IMR-90 (cell line): ENCODE data around the gene PSME2. TPM values are rescaled to one million over a fixed set of nuclear protein-coding genes. Genes with fewer than 3 reads are reported as not detected.

ENCODE experiments used
- ATAC-seq: fragments of 200-7000 bp; cut with Tn5 transposase; 2 replicates; pipeline ENCODE4 v1.9.1; 2020; ENCODE audit warnings: low read depth, mild to moderate bottlenecking, moderate library complexity
- BruUV-seq: library from RNA; stranded (reverse); fragments of 400-500 nt; replicated peaks from 2 replicates; lab custom pipeline; 2021; lab: Mats Ljungman, UMichigan
- CTCF ChIA-PET: fragments of 300-600 bp; formaldehyde crosslinking; extraction: SDS; loops from one replicate; lab custom pipeline; 2021; ENCODE audit warnings: antibody characterized with exemption; lab: Yijun Ruan, JAX
- POLR2A ChIA-PET: fragments of 300-600 bp; sonication (Branson Sonifier 250); formaldehyde crosslinking; loops from one replicate; lab custom pipeline; 2022; ENCODE audit warnings: antibody characterized with exemption; ENCODE audit not compliant: unreplicated experiment; lab: Charles Lee
- DNase-seq: peaks from one replicate; pipeline ENCODE4 v3.0.0; 2013
- H2AFZ ChIP-seq: replicated peaks from 2 replicates; pipeline ENCODE3; 2013; ENCODE audit warnings: low read length, mild to moderate bottlenecking; ENCODE audit not compliant: poor library complexity
- H2AK5ac ChIP-seq: 2 replicates; pipeline ENCODE4 v1.6.1; 2013; ENCODE audit warnings: low read depth, low read length, inconsistent platforms
- H2AK9ac ChIP-seq: replicated peaks from 2 replicates; pipeline ENCODE3; 2013; ENCODE audit warnings: mild to moderate bottlenecking, low read depth, low read length, moderate library complexity; ENCODE audit not compliant: poor library complexity
- H2BK120ac ChIP-seq: 2 replicates; pipeline ENCODE4 v1.6.1; 2013; ENCODE audit warnings: low read depth, low read length, inconsistent platforms
- H2BK15ac ChIP-seq: 3 replicates; pipeline ENCODE4 v1.6.1; 2013; ENCODE audit warnings: low read depth, low read length, inconsistent platforms
- H2BK20ac ChIP-seq: 2 replicates; pipeline ENCODE4 v1.6.1; 2013; ENCODE audit warnings: low read depth, mild to moderate bottlenecking, inconsistent platforms, low read length, moderate library complexity
- H2BK5ac ChIP-seq: 2 replicates; pipeline ENCODE4 v1.6.1; 2013; ENCODE audit warnings: mild to moderate bottlenecking, low read depth, low read length, inconsistent platforms; ENCODE audit not compliant: poor library complexity, severe bottlenecking
- H3K14ac ChIP-seq: replicated peaks from 2 replicates; pipeline ENCODE4 v1.6.1; 2013; ENCODE audit warnings: low read depth, low read length, inconsistent platforms
- H3K18ac ChIP-seq: 2 replicates; pipeline ENCODE4 v1.6.1; 2013; ENCODE audit warnings: low read depth, low read length, control low read depth
- H3K23ac ChIP-seq: 2 replicates; pipeline ENCODE4 v1.6.1; 2013; ENCODE audit warnings: low read depth, low read length, inconsistent platforms
- H3K27ac ChIP-seq: 2 replicates; pipeline ENCODE4 v1.5.1; 2013; ENCODE audit warnings: mild to moderate bottlenecking, control low read depth, low read length; ENCODE audit not compliant: insufficient read depth
- H3K27me3 ChIP-seq: 2 replicates; pipeline ENCODE4 v1.6.1; 2013; ENCODE audit warnings: low read length; ENCODE audit not compliant: control insufficient read depth, insufficient read depth
- H3K36me3 ChIP-seq: 2 replicates; pipeline ENCODE4 v1.6.1; 2013; ENCODE audit warnings: low read length, mixed read lengths; ENCODE audit not compliant: control insufficient read depth, insufficient read depth
- H3K4ac ChIP-seq: 2 replicates; pipeline ENCODE4 v1.6.1; 2013; ENCODE audit warnings: low read depth, low read length, inconsistent platforms
- H3K4me1 ChIP-seq: 2 replicates; pipeline ENCODE4 v1.6.1; 2013; ENCODE audit warnings: low read length, mixed read lengths; ENCODE audit not compliant: control insufficient read depth, insufficient read depth
- H3K4me2 ChIP-seq: 2 replicates; pipeline ENCODE4 v1.6.1; 2013; ENCODE audit warnings: low read depth, mild to moderate bottlenecking, control low read depth, low read length, moderate library complexity
- H3K4me3 ChIP-seq: 2 replicates; pipeline ENCODE4 v1.5.1; 2013; ENCODE audit warnings: low read depth, mild to moderate bottlenecking, control low read depth, low read length, moderate library complexity; ENCODE audit not compliant: insufficient read depth
- H3K56ac ChIP-seq: 2 replicates; pipeline ENCODE4 v1.6.1; 2013; ENCODE audit warnings: low read length, inconsistent platforms; ENCODE audit not compliant: insufficient read depth; ENCODE audit errors: extremely low read depth
- H3K79me1 ChIP-seq, 2 experiments: 2 replicates each; pipeline ENCODE4 v1.6.1; 2013; ENCODE audit warnings: low read length in 2 of 2, inconsistent platforms in 1 of 2, low read depth in 1 of 2
- H3K9ac ChIP-seq: 2 replicates; pipeline ENCODE4 v1.6.1; 2013; ENCODE audit warnings: low read depth, low read length, control low read depth
- H3K9me1 ChIP-seq: 2 replicates; pipeline ENCODE4 v1.6.1; 2013; ENCODE audit warnings: low read length, inconsistent platforms; ENCODE audit not compliant: insufficient read depth
- H3K9me3 ChIP-seq: 2 replicates; pipeline ENCODE4 v1.6.1; 2013; ENCODE audit warnings: low read length; ENCODE audit not compliant: control insufficient read depth, insufficient read depth
- H4K20me1 ChIP-seq: 2 replicates; pipeline ENCODE4 v1.6.1; 2013; ENCODE audit warnings: low read length, inconsistent platforms; ENCODE audit not compliant: insufficient read depth
- H4K5ac ChIP-seq: 2 replicates; pipeline ENCODE4 v1.6.1; 2013; ENCODE audit warnings: mild to moderate bottlenecking, low read depth, low read length, control low read depth
- H4K8ac ChIP-seq, 2 experiments: 2 replicates each; pipeline ENCODE4 v1.6.1; 2013; ENCODE audit warnings: low read depth in 2 of 2, low read length in 2 of 2, control low read depth in 1 of 2, inconsistent platforms in 1 of 2
- H4K91ac ChIP-seq: 2 replicates; pipeline ENCODE4 v1.6.1; 2013; ENCODE audit warnings: low read depth, low read length, inconsistent platforms; ENCODE audit not compliant: insufficient read depth
- BHLHE40 ChIP-seq: fragments of 150-350 bp; IDR thresholded peaks from 2 replicates; pipeline ENCODE4 v1.6.1; 2016; ENCODE audit warnings: mild to moderate bottlenecking, low read depth, low read length
- CEBPB ChIP-seq: IDR thresholded peaks from 2 replicates; pipeline ENCODE4 v1.6.1; 2012; ENCODE audit warnings: low read depth, low read length, improper control_type of control experiment
- MXI1 ChIP-seq: IDR thresholded peaks from 2 replicates; pipeline ENCODE4 v1.6.1; 2012; ENCODE audit warnings: low read depth, mild to moderate bottlenecking, low read length, moderate library complexity, borderline replicate concordance
- NFE2L2 ChIP-seq: fragments of 150-350 bp; IDR thresholded peaks from 2 replicates; pipeline ENCODE4 v1.6.1; 2016; ENCODE audit warnings: low read depth, mild to moderate bottlenecking, low read length
- RCOR1 ChIP-seq: IDR thresholded peaks from 2 replicates; pipeline ENCODE4 v1.6.1; 2012; ENCODE audit warnings: mild to moderate bottlenecking, low read length, improper control_type of control experiment; ENCODE audit not compliant: insufficient replicate concordance
- RFX5 ChIP-seq: IDR thresholded peaks from 2 replicates; pipeline ENCODE4 v1.8.0; 2012; ENCODE audit warnings: low read depth, mild to moderate bottlenecking, low read length, moderate library complexity
- USF2 ChIP-seq: fragments of 150-350 bp; IDR thresholded peaks from 2 replicates; pipeline ENCODE4 v1.6.1; 2017; ENCODE audit warnings: mild to moderate bottlenecking, antibody characterized with exemption, low read length, low read depth
- WGBS, 2 experiments: methylation state at CpG; one replicate each; pipeline versions ENCODE4 v1.1.5 to v1.1.7; 2013; ENCODE audit warnings: missing lambda C conversion rate in 2 of 2; ENCODE audit not compliant: insufficient read length in 1 of 2; ENCODE audit errors: extremely low coverage in 2 of 2; 5-methylcytosine and 5-hydroxymethylcytosine counted together
- dilution Hi-C: fragments of 300-500 bp; cut with HindIII; formaldehyde crosslinking; loops from one replicate; pipeline ENCODE4 v1.14.3; 2018; ENCODE audit warnings: low sequenced_read_pairs; ENCODE audit not compliant: unreplicated experiment
- in situ Hi-C: fragments of 300-500 bp; cut with MboI; formaldehyde crosslinking; loops from 3 replicates; pipeline ENCODE4 v1.14.3; 2019; ENCODE audit warnings: low sequenced_read_pairs, inconsistent platforms, mixed read lengths
- intact Hi-C: fragments of 100-400 bp; cut with micrococcal nuclease; formaldehyde crosslinking; loops from 2 replicates; pipeline ENCODE4 v1.10.0; 2022
- polyA plus RNA-seq, 3 experiments: library from polyadenylated mRNA; depleted of rRNA; stranded (reverse); fragments of >200 nt; gene quantifications; 2 replicates each; pipeline ENCODE4 v1.2.3, GENCODE V29; 2012; ENCODE audit warnings: low replicate concordance in 1 of 3
- total RNA-seq: library from RNA; depleted of rRNA; stranded (reverse); fragments of >200 nt; gene quantifications from 2 replicates; pipeline ENCODE4 v1.2.3, GENCODE V29; 2012

The PSME2 gene
- total and polyA plus RNA-seq, 2 of the 4 experiments (the other 2 are of a cell fraction): 104 to 141 TPM

GRCh38 chr14:24132976-24133375 is 13.4 kb downstream of the PSME2 start:
- Histone ChIP-seq H2BK5ac (no peak overlapping the region), H3K27ac (no peak overlapping the region), H3K56ac (no peak overlapping the region), H3K36me3 (peaks cover 6% of the 10 kb centered on the region), H3K14ac (no peak overlapping the region), H2BK120ac (no peak overlapping the region), H2AK9ac (no peak overlapping the region), H2AK5ac (no peak overlapping the region), H4K5ac (no peak overlapping the region), H3K4me2 (no peak overlapping the region), H2AFZ (no peak overlapping the region), H4K91ac (no peak overlapping the region), H3K23ac (no peak overlapping the region), H3K18ac (no peak overlapping the region), H3K9me1 (peaks cover 12% of the 10 kb centered on the region), H3K9me3 (no peaks in the 10 kb centered on the region), H3K79me1 (peaks cover 10 to 18% of the 10 kb centered on the region in 2 experiments; a peak in 3 of 4 replicates), H4K20me1 (0 out of 2 replicates have a peak, but pooled peaks cover 6% of the 10 kb centered on the region), H3K27me3 (no peaks in the 10 kb centered on the region), H3K9ac (no peak overlapping the region), H4K8ac (no peak overlapping the region), H3K4me3 (no peak overlapping the region), H3K4me1 (peaks cover 8% of the 10 kb centered on the region; the same call in 1 of the 2 replicates), H3K4ac (no peak overlapping the region), H2BK15ac (no peak overlapping the region), H2BK20ac (no peak overlapping the region)
- ATAC-seq (no peak), DNase-seq (no peak)
- TF ChIP-seq MXI1: no peak
- TF ChIP-seq NFE2L2: no peak
- no peak for TF ChIP-seq RFX5
- TF ChIP-seq BHLHE40: no peak
- TF ChIP-seq CEBPB: no peak
- TF ChIP-seq RCOR1: no peak
- TF ChIP-seq USF2: no peak
- in situ Hi-C loops (loop anchor here (10.0 to 25.0 kb wide), 3 partner anchors 302 to 1046 kb away; partner anchors contain the start of genes ACIN1, BCL2L2, C14orf119 and PABPN1), dilution Hi-C loops (no loop called here), intact Hi-C loops (no loop called here)
- WGBS, 2 experiments: no CpG with 5 or more reads among the region's 2 CpGs
- no TSS peak for BruUV-seq
- CTCF ChIA-PET: no interaction called here
- POLR2A ChIA-PET: no interaction called here
